Brain microvascular endothelial cell (primary cell): ENCODE measurements around the gene NBL1.

Experiments
- DNase-seq: peaks from one replicate; pipeline ENCODE4 v3.0.0-alpha.2; 2020
- H3K27ac ChIP-seq: fragments of 250-450 bp; sonication (Bioruptor Pico); 2 replicates; pipeline ENCODE4 v1.5.1; 2020; ENCODE audit warnings: mild to moderate bottlenecking, moderate library complexity
- H3K27me3 ChIP-seq: fragments of 250-450 bp; sonication (Bioruptor Pico); replicated peaks from 2 replicates; pipeline ENCODE4 v1.5.1; 2020; ENCODE audit warnings: mild to moderate bottlenecking
- H3K36me3 ChIP-seq: fragments of 250-450 bp; sonication (Bioruptor Pico); replicated peaks from 2 replicates; pipeline ENCODE4 v1.5.1; 2020; ENCODE audit warnings: mild to moderate bottlenecking
- H3K4me3 ChIP-seq: 2 replicates; pipeline ENCODE4 v1.5.1; 2011; ENCODE audit warnings: low read depth, mild to moderate bottlenecking, control low read depth, low read length, moderate library complexity
- in situ Hi-C: cut with HindIII; loops from 2 replicates; pipeline ENCODE4 v1.10.0; 2017; ENCODE audit warnings: low sequenced_read_pairs, low pct_ligation_motif_present
- TF ChIP-seq, protein P1 (sequence below): IDR thresholded peaks from 2 replicates; pipeline ENCODE4 v1.5.1; 2011; ENCODE audit warnings: low read depth, mild to moderate bottlenecking, moderate library complexity, low read length, control low read depth, inconsistent platforms; ENCODE audit errors: missing control alignments

Gene NBL1

DNA sequence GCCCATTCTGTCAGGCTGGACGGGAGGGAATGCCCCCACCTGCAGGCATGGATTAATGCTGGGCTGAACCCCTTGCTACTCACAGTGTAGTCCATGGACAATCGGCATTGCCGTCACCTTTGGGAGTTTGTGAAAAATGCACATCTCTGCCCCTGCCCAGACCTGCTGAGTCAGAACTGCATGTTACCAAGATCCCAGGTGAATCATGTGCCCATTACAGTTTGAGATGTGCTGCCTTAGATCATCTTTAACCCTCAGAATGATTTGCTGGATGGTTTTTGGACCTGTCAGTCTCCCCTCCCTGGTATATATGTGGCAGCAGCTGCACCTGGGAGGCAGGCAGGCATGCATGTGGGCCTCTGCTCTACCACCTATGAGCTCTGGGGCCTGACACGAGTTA lies 35.6 kb downstream of the NBL1 start:
- TF ChIP-seq, protein P1, sequence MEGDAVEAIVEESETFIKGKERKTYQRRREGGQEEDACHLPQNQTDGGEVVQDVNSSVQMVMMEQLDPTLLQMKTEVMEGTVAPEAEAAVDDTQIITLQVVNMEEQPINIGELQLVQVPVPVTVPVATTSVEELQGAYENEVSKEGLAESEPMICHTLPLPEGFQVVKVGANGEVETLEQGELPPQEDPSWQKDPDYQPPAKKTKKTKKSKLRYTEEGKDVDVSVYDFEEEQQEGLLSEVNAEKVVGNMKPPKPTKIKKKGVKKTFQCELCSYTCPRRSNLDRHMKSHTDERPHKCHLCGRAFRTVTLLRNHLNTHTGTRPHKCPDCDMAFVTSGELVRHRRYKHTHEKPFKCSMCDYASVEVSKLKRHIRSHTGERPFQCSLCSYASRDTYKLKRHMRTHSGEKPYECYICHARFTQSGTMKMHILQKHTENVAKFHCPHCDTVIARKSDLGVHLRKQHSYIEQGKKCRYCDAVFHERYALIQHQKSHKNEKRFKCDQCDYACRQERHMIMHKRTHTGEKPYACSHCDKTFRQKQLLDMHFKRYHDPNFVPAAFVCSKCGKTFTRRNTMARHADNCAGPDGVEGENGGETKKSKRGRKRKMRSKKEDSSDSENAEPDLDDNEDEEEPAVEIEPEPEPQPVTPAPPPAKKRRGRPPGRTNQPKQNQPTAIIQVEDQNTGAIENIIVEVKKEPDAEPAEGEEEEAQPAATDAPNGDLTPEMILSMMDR, result no peak
- Histone ChIP-seq H3K36me3 (no peaks in the 10 kb centered on the region), H3K4me3 (no peak overlapping the region), H3K27me3 (no peaks in the 10 kb centered on the region), H3K27ac (no peak overlapping the region)
- DNase-seq, result no peak
- in situ Hi-C loops, result no loop called here

DNA sequence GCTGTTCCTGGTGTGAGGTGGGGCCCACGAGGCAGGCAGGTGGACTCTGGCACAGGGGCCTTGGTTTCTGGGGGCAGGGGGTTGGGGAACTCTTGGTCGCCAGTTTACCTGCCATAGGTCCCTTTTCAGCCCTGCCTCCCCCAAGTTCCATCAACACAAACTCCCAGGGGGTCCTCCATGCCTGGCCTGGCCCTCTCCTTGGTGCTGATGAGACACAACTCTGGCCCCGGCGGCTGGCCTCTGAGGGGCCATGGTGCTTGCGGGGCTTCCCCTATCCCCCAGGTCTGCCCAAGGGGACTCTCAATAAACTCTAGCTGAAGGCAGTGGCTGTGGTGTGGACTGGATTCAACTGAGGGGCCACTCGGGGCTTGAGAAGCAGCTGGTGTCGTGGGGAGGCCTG lies 36.5 kb downstream of the NBL1 start:
- no peak overlapping the region for H3K27ac ChIP-seq
- no peaks in the 10 kb centered on the region for H3K27me3 ChIP-seq
- in situ Hi-C loops, result no loop called here
- no peak for DNase-seq
- no peaks in the 10 kb centered on the region for H3K36me3 ChIP-seq
- H3K4me3 ChIP-seq, result no peak overlapping the region
- TF ChIP-seq, protein P1, result no peak

DNA sequence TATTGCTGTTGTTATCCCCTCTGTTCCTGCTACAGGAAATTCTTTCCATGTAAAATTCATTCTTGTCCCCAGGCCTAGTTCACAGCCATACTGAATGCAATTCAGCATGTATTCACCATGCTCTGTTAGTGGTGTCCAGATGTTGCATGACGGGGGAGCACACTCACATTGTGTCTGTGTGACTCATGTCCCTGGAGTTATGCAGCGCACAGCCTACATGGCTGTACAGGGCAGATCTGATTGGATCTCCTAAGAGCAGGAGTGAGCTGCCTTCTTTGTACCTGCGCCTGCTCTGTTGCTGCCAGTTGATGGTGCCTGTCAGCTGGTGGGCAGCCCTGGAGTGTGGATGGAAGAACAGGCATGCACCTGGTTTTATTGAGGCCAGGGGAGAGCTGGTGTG lies 38.1 kb downstream of the NBL1 start:
- TF ChIP-seq, protein P1, result no peak
- Histone ChIP-seq H3K27me3 (no peaks in the 10 kb centered on the region), H3K36me3 (no peaks in the 10 kb centered on the region), H3K4me3 (no peak overlapping the region), H3K27ac (no peak overlapping the region)
- in situ Hi-C loops, result no loop called here
- peak; percentile 83 for DNase-seq

DNA sequence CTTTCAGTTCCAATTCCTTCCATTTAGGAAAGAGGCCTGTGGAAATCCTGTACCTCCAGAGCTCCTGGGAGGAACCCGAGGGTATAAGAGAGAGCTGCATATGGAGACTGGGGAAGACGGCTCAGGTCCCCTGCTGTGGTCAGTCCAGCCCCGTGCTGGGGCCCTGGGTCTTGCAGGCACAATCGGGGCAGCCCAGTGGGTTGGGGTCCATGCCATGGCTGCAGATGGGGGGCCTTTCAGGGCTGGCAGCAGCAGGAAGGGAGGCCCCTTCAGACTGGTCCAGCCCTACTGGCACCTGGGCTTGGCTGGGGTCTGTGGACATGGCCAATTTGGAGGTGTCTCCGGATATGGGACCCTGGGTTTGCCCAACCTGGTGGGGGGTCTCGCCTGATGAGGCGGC lies 38.8 kb downstream of the NBL1 start:
- Histone ChIP-seq H3K4me3 (no peak overlapping the region), H3K27me3 (no peaks in the 10 kb centered on the region), H3K27ac (no peak overlapping the region), H3K36me3 (no peaks in the 10 kb centered on the region)
- in situ Hi-C loops, result no loop called here
- TF ChIP-seq, protein P1, result no peak
- DNase-seq, result no peak

DNA sequence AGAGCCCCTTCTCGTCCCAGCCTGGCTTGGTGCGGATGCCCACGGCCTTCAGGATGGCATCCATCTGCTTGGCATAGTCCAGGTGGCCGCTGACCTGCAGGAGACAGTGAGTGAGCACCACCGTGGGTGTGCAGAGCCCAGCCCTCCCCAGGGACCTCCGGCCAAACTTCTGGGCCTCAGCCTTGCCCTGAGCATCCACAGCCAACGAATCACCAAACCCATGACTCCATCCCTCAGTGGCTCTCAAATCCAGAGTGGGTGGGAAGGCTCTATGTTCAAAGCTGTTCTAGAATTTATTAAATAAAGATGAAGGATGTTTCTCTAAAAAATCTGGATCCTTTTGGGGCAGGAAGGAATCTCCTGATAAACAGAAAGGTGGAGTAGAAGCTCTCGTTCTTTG lies 39.2 kb downstream of the NBL1 start:
- Histone ChIP-seq H3K27me3 (no peaks in the 10 kb centered on the region), H3K36me3 (no peaks in the 10 kb centered on the region), H3K27ac (no peak overlapping the region), H3K4me3 (no peak overlapping the region)
- in situ Hi-C loops, result no loop called here
- TF ChIP-seq, protein P1, result no peak
- DNase-seq, result no peak

DNA sequence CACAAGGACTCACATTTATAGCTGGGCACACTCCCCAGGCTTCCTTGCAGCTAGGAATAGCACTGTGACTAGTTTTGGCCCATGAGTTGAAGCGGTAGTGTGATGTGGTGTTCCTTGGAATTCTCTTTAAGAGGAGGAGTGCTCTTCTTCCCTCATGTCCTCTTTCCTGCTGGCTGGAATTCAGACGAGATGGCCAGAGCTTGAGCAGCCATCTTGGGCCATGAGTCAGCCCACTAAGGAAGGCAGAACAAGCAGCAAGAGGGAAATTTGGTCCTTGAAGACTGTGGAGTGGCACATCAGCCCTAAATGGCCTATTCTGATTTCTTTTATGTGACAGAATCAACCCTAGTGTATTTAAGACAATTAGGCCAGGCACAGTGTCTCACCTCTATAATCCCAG lies 40.6 kb downstream of the NBL1 start:
- no peaks in the 10 kb centered on the region for H3K27me3 ChIP-seq
- DNase-seq, result no peak
- no peak overlapping the region for H3K4me3 ChIP-seq
- in situ Hi-C loops, result no loop called here
- H3K27ac ChIP-seq, result no peak overlapping the region
- TF ChIP-seq, protein P1, result no peak
- no peaks in the 10 kb centered on the region for H3K36me3 ChIP-seq
